WTC11 (cell line): ENCODE measurements around the gene ERBB2. TPM values are rescaled to one million over a fixed set of nuclear protein-coding genes. Genes with fewer than 3 reads are reported as not detected.
A peak's percentile ranks its signal among the peaks of the same experiment; 100 is the strongest.

ENCODE experiments used
- ATAC-seq: fragments of 200-7000 bp; cut with Tn5 transposase; 2 replicates; pipeline ENCODE4 v1.10.0; 2021; ENCODE audit warnings: mild to moderate bottlenecking, moderate library complexity
- Bru-seq: library from RNA; stranded (reverse); fragments of 400-500 nt; gene quantifications from one replicate; lab custom pipeline; 2021; lab: Mats Ljungman, UMichigan
- CTCF ChIA-PET: fragments of 300-600 bp; sonication (Branson Sonifier 250); formaldehyde crosslinking; loops from one replicate; lab custom pipeline; 2021; ENCODE audit warnings: antibody characterized with exemption; lab: Charles Lee
- POLR2A ChIA-PET: fragments of 350-600 bp; sonication (Branson Sonifier 250); formaldehyde crosslinking; loops from one replicate; lab custom pipeline; 2021; ENCODE audit warnings: antibody characterized with exemption; lab: Charles Lee
- DNase-seq: peaks from one replicate; pipeline ENCODE4 v3.0.0; 2021; ENCODE audit warnings: low spot score
- H3K27ac Mint-ChIP-seq: 2 replicates; pipeline ENCODE4 v1.8.0; 2021; ENCODE audit warnings: mixed read lengths
- H3K27me3 Mint-ChIP-seq: 2 replicates; pipeline ENCODE4 v1.8.0; 2021; ENCODE audit warnings: low read depth, mild to moderate bottlenecking, moderate library complexity, mixed read lengths
- H3K36me3 Mint-ChIP-seq: 2 replicates; pipeline ENCODE4 v1.8.0; 2021; ENCODE audit warnings: mixed read lengths
- H3K4me1 Mint-ChIP-seq: 2 replicates; pipeline ENCODE4 v1.8.0; 2022; ENCODE audit warnings: mixed read lengths
- H3K4me3 Mint-ChIP-seq: 2 replicates; pipeline ENCODE4 v1.8.0; 2021; ENCODE audit warnings: mild to moderate bottlenecking, moderate library complexity, mixed read lengths
- H3K9me3 Mint-ChIP-seq: 2 replicates; pipeline ENCODE4 v1.8.0; 2021; ENCODE audit warnings: mixed read lengths
- JUN ChIP-seq: sonication (generic); formaldehyde crosslinking; IDR thresholded peaks from 2 replicates; pipeline ENCODE4 v1.8.0; 2023; ENCODE audit warnings: mild to moderate bottlenecking, missing genetic modification reagents
- KAT7 ChIP-seq: sonication (generic); formaldehyde crosslinking; IDR thresholded peaks from 2 replicates; pipeline ENCODE4 v1.8.1; 2023; ENCODE audit warnings: missing genetic modification reagents, mild to moderate bottlenecking, borderline replicate concordance
- MXD4 ChIP-seq: fragments of 250-450 bp; sonication (Bioruptor Pico); IDR thresholded peaks from 2 replicates; pipeline ENCODE4 v1.8.0; 2021; ENCODE audit warnings: mild to moderate bottlenecking, moderate library complexity, borderline replicate concordance
- MYBL2 ChIP-seq: sonication (generic); formaldehyde crosslinking; IDR thresholded peaks from 2 replicates; pipeline ENCODE4 v1.8.1; 2023; ENCODE audit warnings: mild to moderate bottlenecking, moderate library complexity, missing genetic modification reagents
- PRRX2 ChIP-seq: fragments of 250-450 bp; sonication (Bioruptor Pico); IDR thresholded peaks from 2 replicates; pipeline ENCODE4 v1.8.0; 2021; ENCODE audit warnings: mild to moderate bottlenecking
- SP1 ChIP-seq: sonication (generic); formaldehyde crosslinking; conservative IDR thresholded peaks from 2 replicates; pipeline ENCODE4 v1.8.1; 2022; ENCODE audit warnings: missing genetic modification reagents
- TEAD1 ChIP-seq: sonication (generic); formaldehyde crosslinking; IDR thresholded peaks from 2 replicates; pipeline ENCODE4 v1.8.0; 2022; ENCODE audit warnings: mild to moderate bottlenecking, missing genetic modification reagents
- TEAD4 ChIP-seq: sonication (generic); formaldehyde crosslinking; IDR thresholded peaks from 2 replicates; pipeline ENCODE4 v1.8.0; 2022; ENCODE audit warnings: mild to moderate bottlenecking, missing genetic modification reagents
- ZBTB21 ChIP-seq: sonication (generic); formaldehyde crosslinking; IDR thresholded peaks from 2 replicates; pipeline ENCODE4 v1.8.1; 2023; ENCODE audit warnings: mild to moderate bottlenecking, missing genetic modification reagents, borderline replicate concordance
- ZNF138 ChIP-seq: sonication (generic); formaldehyde crosslinking; conservative IDR thresholded peaks from 2 replicates; pipeline ENCODE4 v1.8.1; 2022; ENCODE audit warnings: mild to moderate bottlenecking, moderate library complexity, missing genetic modification reagents
- ZNF219 ChIP-seq: sonication (generic); formaldehyde crosslinking; IDR thresholded peaks from 2 replicates; pipeline ENCODE4 v1.8.0; 2023; ENCODE audit warnings: missing genetic modification reagents, mild to moderate bottlenecking, borderline replicate concordance
- ZNF317 ChIP-seq: sonication (generic); formaldehyde crosslinking; IDR thresholded peaks from 2 replicates; pipeline ENCODE4 v1.8.1; 2023; ENCODE audit warnings: low read depth, mild to moderate bottlenecking, moderate library complexity, missing genetic modification reagents, borderline replicate concordance
- ZNF425 ChIP-seq: fragments of 250-450 bp; sonication (Bioruptor Pico); conservative IDR thresholded peaks from 2 replicates; pipeline ENCODE4 v1.9.0; 2021; ENCODE audit warnings: mild to moderate bottlenecking
- long read RNA-seq, 3 experiments: library from RNA in 1 of 3; library from capped mRNA in 1 of 3; library from polyadenylated mRNA in 1 of 3; unstranded in 2 of 3; stranded (forward) in 1 of 3; transcript quantifications; one replicate each; pipeline ENCODE4 v2.0.0, GENCODE V29; 2021
- total RNA-seq: library from RNA; stranded (reverse); gene quantifications from 3 replicates; pipeline ENCODE4 v1.2.3, GENCODE V29; 2021
- TF ChIP-seq, protein P1 (sequence below): fragments of 250-450 bp; sonication (Bioruptor Pico); IDR thresholded peaks from 2 replicates; pipeline ENCODE4 v1.9.0; 2021; ENCODE audit warnings: moderate library complexity, mild to moderate bottlenecking, inconsistent platforms, borderline replicate concordance
- TF ChIP-seq, protein P2 (sequence below): sonication (generic); formaldehyde crosslinking; IDR thresholded peaks from 2 replicates; pipeline ENCODE4 v1.8.1; 2022; ENCODE audit warnings: mild to moderate bottlenecking, missing genetic modification reagents, moderate library complexity, borderline replicate concordance
- TF ChIP-seq, protein P3 (sequence below): sonication (generic); formaldehyde crosslinking; IDR thresholded peaks from 2 replicates; pipeline ENCODE4 v1.8.1; 2023; ENCODE audit warnings: mild to moderate bottlenecking, moderate library complexity, missing genetic modification reagents

ERBB2 gene
- 153 to 209 TPM (median 158 TPM) in 3 replicates for total RNA-seq
- Bru-seq, nascent RNA: percentile 65 among the genes with signal in this experiment
- long read RNA-seq, experiment 1, full-length matches to known transcripts: 589 of 900 reads
- long read RNA-seq, experiment 1, partial matches to known transcripts: 164 of 900 reads
- long read RNA-seq, experiment 1, other reads (novel, unspliced or antisense): 147 of 900 reads
- long read RNA-seq, experiment 2, full-length matches to known transcripts: 25 of 146 reads
- long read RNA-seq, experiment 2, partial matches to known transcripts: 75 of 146 reads
- long read RNA-seq, experiment 2, other reads (novel, unspliced or antisense): 46 of 146 reads
- long read RNA-seq, experiment 3, partial matches to known transcripts: 1 of 1 reads
- long read RNA-seq, experiment 3, other reads (novel, unspliced or antisense): 0 of 1 reads

GRCh38 chr17:39699818-39700147 lies at the start of gene ERBB2:
Gene ERBB2, plus strand, starts transcription at chr17:39700064. Its CDS starts 175 bp downstream, at chr17:39700239.
- no peaks in the 10 kb centered on the region for H3K27me3 Mint-ChIP-seq
- DNase-seq (peak; percentile 73), ATAC-seq (peak; percentile 43)
- H3K4me1 Mint-ChIP-seq: peaks cover 73% of the 10 kb centered on the region
- H3K27ac Mint-ChIP-seq: peak within 1 kb of the TSS; percentile 96
- H3K9me3 Mint-ChIP-seq: no peaks in the 10 kb centered on the region
- POLR2A ChIA-PET: interaction anchor here (0.6 to 1.6 kb wide), 6 partner anchors 11 to 73 kb away, joined by 4 to 25 read pairs (median 6); partner anchors contain the start of genes MIEN1 and PGAP3
- CTCF ChIA-PET: interaction anchor here (0.5 to 7.9 kb wide), 24 partner anchors 11 to 664 kb away, joined by 3 to 77 read pairs (median 4); partner anchors contain the start of genes MIEN1 and PGAP3
- TF ChIP-seq, protein P1, sequence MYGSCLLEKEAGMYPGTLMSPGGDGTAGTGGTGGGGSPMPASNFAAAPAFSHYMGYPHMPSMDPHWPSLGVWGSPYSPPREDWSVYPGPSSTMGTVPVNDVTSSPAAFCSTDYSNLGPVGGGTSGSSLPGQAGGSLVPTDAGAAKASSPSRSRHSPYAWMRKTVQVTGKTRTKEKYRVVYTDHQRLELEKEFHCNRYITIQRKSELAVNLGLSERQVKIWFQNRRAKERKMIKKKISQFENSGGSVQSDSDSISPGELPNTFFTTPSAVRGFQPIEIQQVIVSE (CRISPR knock-in tag): no peak
- 0 out of 2 replicates have a peak, but pooled peaks have one; percentile 18 for TF ChIP-seq MYBL2
- peak; percentile 91; the same call in 1 of the 2 replicates for TF ChIP-seq TEAD1
- peak; percentile 66; the same call in 1 of the 2 replicates for TF ChIP-seq TEAD4
- no peak for TF ChIP-seq ZNF138 (CRISPR knock-in tag)
- peak; percentile 58; the same call in 1 of the 2 replicates for TF ChIP-seq SP1 (CRISPR knock-in tag)
- peaks cover 3% of the 10 kb centered on the region; the same call in 1 of the 2 replicates for H3K36me3 Mint-ChIP-seq
- H3K4me3 Mint-ChIP-seq: peak within 1 kb of the TSS; percentile 95

- ChIA-PET POLR2A (interaction anchor here (0.6 kb wide), 1 partner anchor 8 kb away, joined by 3 read pairs; no protein-coding TSS in a partner anchor), CTCF (interaction anchor here (1.0 to 18.1 kb wide), 3 partner anchors 19 to 55 kb away, joined by 3 to 851 read pairs (median 272); partner anchors contain the start of genes PNMT, PPP1R1B, STARD3 and TCAP)
- no peaks in the 10 kb centered on the region for H3K9me3 Mint-ChIP-seq
- no peak overlapping the region for H3K27ac Mint-ChIP-seq
- no peak for DNase-seq
- H3K36me3 Mint-ChIP-seq: no peaks in the 10 kb centered on the region; the same call in 1 of the 2 replicates
- H3K4me3 Mint-ChIP-seq: no peak overlapping the region
- TF ChIP-seq, protein P2, sequence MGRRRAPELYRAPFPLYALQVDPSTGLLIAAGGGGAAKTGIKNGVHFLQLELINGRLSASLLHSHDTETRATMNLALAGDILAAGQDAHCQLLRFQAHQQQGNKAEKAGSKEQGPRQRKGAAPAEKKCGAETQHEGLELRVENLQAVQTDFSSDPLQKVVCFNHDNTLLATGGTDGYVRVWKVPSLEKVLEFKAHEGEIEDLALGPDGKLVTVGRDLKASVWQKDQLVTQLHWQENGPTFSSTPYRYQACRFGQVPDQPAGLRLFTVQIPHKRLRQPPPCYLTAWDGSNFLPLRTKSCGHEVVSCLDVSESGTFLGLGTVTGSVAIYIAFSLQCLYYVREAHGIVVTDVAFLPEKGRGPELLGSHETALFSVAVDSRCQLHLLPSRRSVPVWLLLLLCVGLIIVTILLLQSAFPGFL (CRISPR knock-in tag): no peak
- TF ChIP-seq ZBTB21: no peak
- TF ChIP-seq, protein P3, sequence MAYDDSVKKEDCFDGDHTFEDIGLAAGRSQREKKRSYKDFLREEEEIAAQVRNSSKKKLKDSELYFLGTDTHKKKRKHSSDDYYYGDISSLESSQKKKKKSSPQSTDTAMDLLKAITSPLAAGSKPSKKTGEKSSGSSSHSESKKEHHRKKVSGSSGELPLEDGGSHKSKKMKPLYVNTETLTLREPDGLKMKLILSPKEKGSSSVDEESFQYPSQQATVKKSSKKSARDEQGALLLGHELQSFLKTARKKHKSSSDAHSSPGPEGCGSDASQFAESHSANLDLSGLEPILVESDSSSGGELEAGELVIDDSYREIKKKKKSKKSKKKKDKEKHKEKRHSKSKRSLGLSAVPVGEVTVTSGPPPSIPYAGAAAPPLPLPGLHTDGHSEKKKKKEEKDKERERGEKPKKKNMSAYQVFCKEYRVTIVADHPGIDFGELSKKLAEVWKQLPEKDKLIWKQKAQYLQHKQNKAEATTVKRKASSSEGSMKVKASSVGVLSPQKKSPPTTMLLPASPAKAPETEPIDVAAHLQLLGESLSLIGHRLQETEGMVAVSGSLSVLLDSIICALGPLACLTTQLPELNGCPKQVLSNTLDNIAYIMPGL (CRISPR knock-in tag): no peak
- no peak for TF ChIP-seq ZNF219 (CRISPR knock-in tag)
- TF ChIP-seq ZNF317: no peak
- TF ChIP-seq KAT7 (CRISPR knock-in tag): no peak
- no peak for TF ChIP-seq ZNF425 (CRISPR knock-in tag)
- no peak for TF ChIP-seq PRRX2 (CRISPR knock-in tag)
- TF ChIP-seq JUN: no peak
- no peak for TF ChIP-seq MXD4
- TF ChIP-seq, all 79 proteins: peak for 0
- no peak for ATAC-seq
- Mint-ChIP-seq H3K27me3 (no peaks in the 10 kb centered on the region; the same call in 1 of the 2 replicates), H3K4me1 (peaks cover 46% of the 10 kb centered on the region)
Observed at GRCh38 chr17:39650121-39650579, 49.7 kb upstream of the ERBB2 start.
